Embryonic facial prominence (tissue), 1 donor: Measurements from ENCODE around the gene MTA1.

Source experiments
- DNase-seq: peaks from one replicate; pipeline ENCODE4 v3.0.0-alpha.2; 2016; ENCODE audit errors: extremely low spot score

Gene MTA1

GRCh38 chr14:105442834-105443233, 23.2 kb downstream of the MTA1 start:
- no peak for DNase-seq

GRCh38 chr14:105444859-105445258, 25.2 kb downstream of the MTA1 start:
- DNase-seq: no peak

GRCh38 chr14:105445290-105445689, 25.7 kb downstream of the MTA1 start:
- no peak for DNase-seq

- DNase-seq: no peak
Observed at GRCh38 chr14:105445901-105446845, 26.5 kb downstream of the MTA1 start.

- no peak for DNase-seq
Observed at GRCh38 chr14:105446971-105447370, 27.3 kb downstream of the MTA1 start.

GRCh38 chr14:105447651-105448640, 28.3 kb downstream of the MTA1 start:
- DNase-seq: no peak

- DNase-seq: no peak
Observed at GRCh38 chr14:105448706-105449111, 29.1 kb downstream of the MTA1 start.

GRCh38 chr14:105449276-105450122, 29.9 kb downstream of the MTA1 start:
- DNase-seq: no peak

- no peak for DNase-seq
Observed at GRCh38 chr14:105450123-105450505, 30.5 kb downstream of the MTA1 start.

GRCh38 chr14:105450864-105451720, 31.5 kb downstream of the MTA1 start:
- DNase-seq: no peak

GRCh38 chr14:105452963-105453362, 33.3 kb downstream of the MTA1 start:
- DNase-seq: no peak

- no peak for DNase-seq
Observed at GRCh38 chr14:105453847-105454246, 34.2 kb downstream of the MTA1 start.

- no peak for DNase-seq
Observed at GRCh38 chr14:105455086-105455640, 35.5 kb downstream of the MTA1 start.

GRCh38 chr14:105455766-105456660, 36.4 kb downstream of the MTA1 start:
- DNase-seq: no peak

- DNase-seq: no peak
Observed at GRCh38 chr14:105456736-105457617, 37.4 kb downstream of the MTA1 start.

GRCh38 chr14:105458010-105458409, 38.4 kb downstream of the MTA1 start:
- DNase-seq: no peak

- no peak for DNase-seq
Observed at GRCh38 chr14:105458571-105458970, 38.9 kb downstream of the MTA1 start.

GRCh38 chr14:105460116-105460515, 40.5 kb downstream of the MTA1 start:
- no peak for DNase-seq
